GM18526 (cell line): Measurements from ENCODE around the gene SESTD1.

Source experiments
- POLR2A ChIP-seq: IDR thresholded peaks from 3 replicates; pipeline ENCODE4 v1.6.1; 2011; ENCODE audit not compliant: insufficient read length; ENCODE audit errors: extremely low read depth

Gene SESTD1

DNA sequence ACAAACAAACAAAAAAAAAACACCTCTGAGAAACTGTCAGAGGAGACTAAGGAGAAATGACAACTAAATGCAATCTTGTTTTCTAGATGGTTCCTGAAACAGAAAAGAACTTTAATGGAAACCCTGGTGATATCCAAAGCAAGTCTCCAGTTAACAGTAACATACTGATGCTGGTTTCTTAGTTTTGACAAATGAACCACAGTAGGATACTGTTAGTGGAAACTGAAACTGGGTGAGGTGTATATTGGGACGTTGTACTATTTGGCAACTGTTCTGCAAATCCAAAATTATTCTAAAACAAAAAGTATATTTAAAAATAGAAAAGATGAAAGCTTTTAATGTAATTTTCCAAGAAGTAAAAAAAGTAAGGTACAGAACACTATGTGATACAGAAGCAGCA is 11.4 kb downstream of the SESTD1 start:
- TF ChIP-seq POLR2A = no peak

DNA sequence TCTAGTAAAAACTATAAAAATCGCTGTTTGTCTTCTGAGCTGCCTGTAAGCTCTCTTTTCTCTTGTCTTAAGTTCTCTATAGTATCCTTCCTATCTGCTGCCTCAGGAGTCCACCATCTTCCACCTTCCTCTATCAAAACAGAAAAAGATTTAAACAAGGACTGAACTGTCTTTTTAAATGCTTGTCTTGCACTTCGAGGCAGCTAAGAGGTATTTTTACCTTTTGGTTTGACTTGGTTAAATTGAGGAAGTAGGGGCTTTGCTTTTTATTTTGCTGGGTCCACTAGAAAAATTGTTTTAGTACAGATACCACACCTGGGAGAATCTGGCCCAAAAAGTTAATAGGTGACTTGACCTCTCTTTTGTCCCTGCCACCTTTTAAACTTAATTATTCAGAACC is 12.2 kb downstream of the SESTD1 start:
- TF ChIP-seq POLR2A = no peak

DNA sequence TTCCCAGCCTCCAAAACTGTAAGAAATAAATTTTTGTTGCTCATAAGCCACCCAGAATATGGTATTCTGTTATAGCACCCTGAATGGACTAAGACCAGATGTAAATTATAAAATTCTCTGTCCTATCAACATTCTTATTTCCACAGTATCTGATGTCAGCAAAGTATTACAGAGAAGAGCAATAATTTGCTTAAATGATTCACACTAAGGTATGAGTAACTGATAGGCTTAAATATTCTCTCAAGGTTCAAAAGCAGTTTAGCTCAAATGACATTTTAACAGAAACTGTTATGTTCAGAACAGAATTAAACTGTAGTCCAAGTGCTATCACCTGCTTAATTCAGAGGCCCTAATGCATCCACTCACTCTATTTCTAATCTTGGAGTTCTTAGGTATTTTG is 12.8 kb downstream of the SESTD1 start:
- no peak for TF ChIP-seq POLR2A

- TF ChIP-seq POLR2A = no peak
These were observed 13.7 kb downstream of the SESTD1 start for GRCh38 chr2:179250848-179251504.

GRCh38 chr2:179250095-179250494 is 14.5 kb downstream of the SESTD1 start:
- no peak for TF ChIP-seq POLR2A

DNA sequence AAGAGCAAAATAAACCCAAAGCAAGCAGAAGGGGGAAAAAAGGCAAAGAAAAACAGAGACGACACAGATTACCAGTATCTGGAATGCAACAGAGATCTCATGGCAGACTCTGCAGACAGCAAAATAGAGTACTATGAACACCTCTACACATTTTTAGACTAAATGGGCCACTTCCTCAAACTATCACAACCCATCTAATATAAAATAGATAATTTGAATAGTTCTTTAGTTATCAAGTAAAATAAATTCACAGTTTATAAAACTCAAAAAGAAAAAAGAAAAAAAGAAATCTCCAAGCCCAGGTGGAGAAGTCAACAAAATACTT is 16.6 kb downstream of the SESTD1 start:
- TF ChIP-seq POLR2A = no peak

DNA sequence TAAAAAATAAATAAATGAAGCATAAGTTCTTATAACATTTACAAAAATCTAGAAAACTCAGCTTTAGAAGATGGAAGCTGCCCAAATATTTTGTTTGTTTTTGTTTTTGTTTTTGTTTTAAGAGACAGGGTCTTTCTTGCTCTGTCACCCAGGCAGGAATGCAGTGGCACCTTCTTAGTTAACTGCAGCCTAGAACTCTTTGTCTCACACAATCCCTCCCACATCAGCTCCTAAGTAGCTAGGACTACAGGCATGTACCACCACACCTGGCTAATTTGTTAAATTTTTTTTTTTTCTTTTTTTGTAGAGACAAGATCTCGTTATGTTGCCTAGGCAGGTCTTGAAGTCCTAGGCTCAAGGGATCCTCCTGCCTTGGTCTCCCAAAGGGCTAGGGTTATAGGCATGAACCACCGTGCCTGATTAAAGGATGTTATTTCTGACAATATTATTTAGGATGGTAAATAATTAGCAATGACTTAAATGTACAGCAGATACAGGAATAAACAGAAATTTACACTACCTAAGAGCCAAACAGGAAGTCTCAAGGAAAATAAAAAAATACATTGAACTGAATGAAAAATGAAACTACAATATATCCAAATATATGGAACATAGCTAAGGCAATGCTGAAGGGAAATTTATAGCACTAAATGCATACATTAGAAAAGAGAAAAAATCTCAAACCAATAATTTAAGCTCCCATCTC is 17.2 kb downstream of the SESTD1 start:
- no peak for TF ChIP-seq POLR2A

DNA sequence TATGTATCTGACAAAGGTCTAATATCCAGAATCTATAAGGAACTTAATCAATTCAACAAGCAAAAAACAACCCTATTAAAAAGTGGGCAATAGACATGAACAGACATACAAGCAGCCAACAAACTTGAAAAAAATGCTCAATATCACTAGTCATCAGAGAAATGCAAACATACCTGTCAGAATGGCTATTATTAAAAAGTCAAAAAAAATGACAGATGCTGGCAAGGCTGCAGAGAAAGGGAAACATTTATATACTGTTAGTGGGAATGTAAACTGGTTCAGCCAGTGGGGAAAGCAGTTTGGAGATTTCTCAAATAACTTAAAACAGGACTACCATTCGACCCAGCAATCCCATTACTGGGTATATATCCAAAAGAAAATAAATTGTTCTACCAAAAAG is 21.6 kb downstream of the SESTD1 start:
- TF ChIP-seq POLR2A = no peak

DNA sequence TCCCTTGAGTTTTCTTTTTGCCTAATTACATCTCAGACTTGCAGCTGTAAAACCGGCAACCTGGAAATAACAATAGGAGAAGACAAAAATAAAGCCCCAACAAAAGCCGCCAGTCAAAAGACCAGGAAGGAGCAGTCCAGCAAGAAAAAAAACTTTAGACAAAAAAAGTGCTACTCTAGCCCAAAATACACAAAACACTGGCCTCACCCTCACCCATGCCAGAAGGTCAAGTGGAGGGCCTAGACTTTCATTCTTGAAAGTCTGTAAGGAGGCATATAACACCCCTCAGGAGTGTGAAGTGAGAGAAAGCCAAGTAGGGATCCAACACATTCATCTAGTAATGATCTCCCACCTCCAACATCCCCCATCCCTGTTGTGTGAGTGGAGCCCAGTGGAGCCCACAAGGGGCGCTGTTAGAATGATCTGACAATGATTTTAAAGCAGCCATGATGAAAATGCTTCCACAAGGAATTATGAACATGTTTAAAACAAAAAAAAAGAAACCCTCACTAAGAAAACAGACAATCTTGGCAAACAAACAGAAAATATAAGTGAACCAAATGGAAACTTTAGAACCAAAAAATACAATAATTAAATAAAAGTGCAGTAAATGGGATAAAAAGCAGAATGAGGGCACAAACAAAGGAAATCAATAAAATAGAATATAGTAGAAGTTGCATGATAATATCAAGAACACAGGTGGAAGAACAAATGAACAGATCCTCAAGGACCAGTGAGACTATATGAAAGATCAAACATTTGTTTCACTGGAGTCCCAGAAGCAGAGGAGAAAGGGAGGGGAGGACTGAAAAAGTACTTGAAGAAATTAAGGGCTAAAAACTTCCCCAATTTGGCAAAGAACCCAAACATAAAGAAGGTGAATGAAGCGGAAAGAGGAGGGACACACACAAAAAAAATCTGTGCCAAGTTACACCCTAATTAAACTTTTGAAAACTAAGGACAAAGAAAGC is 23.9 kb downstream of the SESTD1 start:
- no peak for TF ChIP-seq POLR2A

GRCh38 chr2:179239838-179240237 is 24.8 kb downstream of the SESTD1 start:
- no peak for TF ChIP-seq POLR2A

GRCh38 chr2:179239195-179239594 is 25.4 kb downstream of the SESTD1 start:
- no peak for TF ChIP-seq POLR2A

DNA sequence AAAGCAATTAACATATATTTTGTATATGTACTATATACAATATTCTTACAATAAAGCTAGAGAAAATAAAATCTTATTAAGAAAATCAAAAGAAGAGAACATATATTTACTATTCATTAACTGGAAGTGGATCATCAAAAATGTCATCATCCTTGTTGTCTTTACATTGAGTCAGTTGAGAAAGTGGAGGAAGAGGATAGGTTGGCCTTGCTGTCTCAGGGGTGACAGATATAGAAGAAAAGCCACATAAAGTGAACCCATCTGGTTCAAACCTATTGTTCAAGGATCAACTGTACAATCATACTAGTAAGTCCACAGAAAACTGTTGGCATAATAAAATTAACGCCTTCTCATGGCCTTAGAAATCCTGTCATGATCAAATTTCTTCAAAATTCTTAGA is 26.6 kb downstream of the SESTD1 start:
- no peak for TF ChIP-seq POLR2A

- no peak for TF ChIP-seq POLR2A
These were observed 27.3 kb downstream of the SESTD1 start for GRCh38 chr2:179237209-179237946.

GRCh38 chr2:179235463-179236108 is 29.0 kb downstream of the SESTD1 start:
- TF ChIP-seq POLR2A = no peak
